ENCODE results near the gene TESK2.
"Not testable (repeated sequence)": the region's sequence is repeated elsewhere in the genome, so short reads cannot be mapped to it uniquely, and the experiment has no call there.

TESK2 gene

GRCh38 chr1:45470306-45470798, 20.6 kb downstream of the TESK2 start:
- DNase-seq = no peak

GRCh38 chr1:45467353-45467752, 23.6 kb downstream of the TESK2 start:
- DNase-seq = not testable (repeated sequence)

GRCh38 chr1:45465277-45465676, 25.7 kb downstream of the TESK2 start:
- no peak for DNase-seq

- no peak for DNase-seq
These were observed 32.1 kb downstream of the TESK2 start for GRCh38 chr1:45458894-45459293.

- DNase-seq = no peak
These were observed 34.4 kb downstream of the TESK2 start for GRCh38 chr1:45456531-45456930.

- DNase-seq = no peak
These were observed 35.8 kb downstream of the TESK2 start for GRCh38 chr1:45455162-45455561.

GRCh38 chr1:45454464-45454863, 36.5 kb downstream of the TESK2 start:
- no peak for DNase-seq

GRCh38 chr1:45452503-45452902, 38.5 kb downstream of the TESK2 start:
- no peak for DNase-seq

GRCh38 chr1:45448357-45448756, 42.6 kb downstream of the TESK2 start:
- no peak for DNase-seq

- no peak for DNase-seq
These were observed 43.9 kb downstream of the TESK2 start for GRCh38 chr1:45446950-45447672.

GRCh38 chr1:45446530-45446929, 44.4 kb downstream of the TESK2 start:
- no peak for DNase-seq

- no peak for DNase-seq
These were observed 46.3 kb downstream of the TESK2 start for GRCh38 chr1:45444609-45445131.

- DNase-seq = no peak
These were observed 47.1 kb downstream of the TESK2 start for GRCh38 chr1:45443580-45444446.

- DNase-seq = no peak
These were observed 48.7 kb downstream of the TESK2 start for GRCh38 chr1:45442272-45442671.

GRCh38 chr1:45437323-45437722, 53.6 kb downstream of the TESK2 start:
- DNase-seq = peak; percentile 25

GRCh38 chr1:45430490-45430889, 60.5 kb downstream of the TESK2 start:
- peak; percentile 69 for DNase-seq

GRCh38 chr1:45429561-45430159, 61.3 kb downstream of the TESK2 start:
- DNase-seq = no peak

- DNase-seq = peak; percentile 56
These were observed 66.9 kb downstream of the TESK2 start for GRCh38 chr1:45423906-45424678.

GRCh38 chr1:45421935-45422334, 69.0 kb downstream of the TESK2 start:
- DNase-seq = no peak

GRCh38 chr1:45414746-45415145, 76.2 kb downstream of the TESK2 start:
- DNase-seq = no peak

GRCh38 chr1:45412899-45413298, 78.1 kb downstream of the TESK2 start:
- DNase-seq = no peak

- DNase-seq = no peak
These were observed 79.5 kb downstream of the TESK2 start for GRCh38 chr1:45411510-45411899.
